A375 (cell line): ENCODE measurements around the gene GET3. TPM values are rescaled to one million over a fixed set of nuclear protein-coding genes. Genes with fewer than 3 reads are reported as not detected.
A peak's percentile ranks its signal among the peaks of the same experiment; 100 is the strongest.

Experiments
- small RNA-seq: library from RNA; depleted of rRNA; stranded (forward); fragments of <200 nt; gene quantifications from one replicate; pipeline ENCODE3, GENCODE V24; 2014
- total RNA-seq: library from RNA; depleted of rRNA; stranded (reverse); fragments of >200 nt; shearing (Covaris generic); gene quantifications from 2 replicates; pipeline ENCODE4 v1.2.3, GENCODE V29; 2014; rRNA removed

GET3 gene
- total RNA-seq = 128 and 132 TPM in 2 replicates

GRCh38 chr19:12736995-12737834 is at the start of gene GET3:
Gene GET3, plus strand, starts transcription at chr19:12737497. Its CDS starts 9 bp downstream, at chr19:12737506.

GRCh38 chr19:12696366-12697335 is 40.6 kb upstream of the GET3 start, which contains the start of gene FBXW9:
Gene FBXW9, minus strand, starts transcription at chr19:12696631. Its CDS starts 50 bp downstream, at chr19:12696581.

GRCh38 chr19:12723641-12724426 is 13.5 kb upstream of the GET3 start, which contains the start of gene TNPO2:
Gene TNPO2, minus strand, starts transcription at chr19:12723932. Its CDS starts 2,955 bp downstream, at chr19:12720977.

GRCh38 chr19:12751635-12752034 is 14.3 kb downstream of the GET3 start, which contains the start of gene BEST2:
Gene BEST2, plus strand, starts transcription at chr19:12751791. Its CDS starts 802 bp downstream, at chr19:12752593.

GRCh38 chr19:12774588-12775555 is 37.6 kb downstream of the GET3 start, which contains the start of gene HOOK2:
Gene HOOK2, minus strand, starts transcription at chr19:12775552. Its CDS starts 103 bp downstream, at chr19:12775449.

GRCh38 chr19:12791345-12792050 is 54.2 kb downstream of the GET3 start, which contains the start of gene JUNB:
Gene JUNB, plus strand, starts transcription at chr19:12791486. Its CDS starts 286 bp downstream, at chr19:12791772.

Small RNAs within 50 kb of the gene (small RNA-seq; reads per million reads assigned to genes)
- gene MIR5684 (not detected), gene SNORD41 (311 reads per million, percentile 98 among the genes with 10 or more reads in this experiment)

Other genes with a start within 250 kb of the GET3 start
- 3.4 TPM in 2 replicates for gene ZNF564, start 186.0 kb upstream of the GET3 start, total RNA-seq
- gene ZNF490, start 126.7 kb upstream of the GET3 start, total RNA-seq = 8.4 and 12.2 TPM in 2 replicates
- 12.5 and 16.3 TPM in 2 replicates for gene ZNF791, start 126.6 kb upstream of the GET3 start, total RNA-seq
- 50.7 and 54.4 TPM in 2 replicates for gene MAN2B1, start 70.8 kb upstream of the GET3 start, total RNA-seq
- 52.2 and 53.5 TPM in 2 replicates for gene WDR83, start 70.7 kb upstream of the GET3 start, total RNA-seq
- 193 and 202 TPM in 2 replicates for gene DHPS, start 55.6 kb upstream of the GET3 start, total RNA-seq
- gene GNG14, start 49.5 kb upstream of the GET3 start, total RNA-seq = 2.1 TPM in 1 of 2 replicates, not detected in the other
- 34.6 and 41.0 TPM in 2 replicates for gene FBXW9, start 40.9 kb upstream of the GET3 start, total RNA-seq
- 39.9 and 41.8 TPM in 2 replicates for gene TNPO2, start 13.6 kb upstream of the GET3 start, total RNA-seq
- gene TRIR, start 2.8 kb upstream of the GET3 start, total RNA-seq = 639 and 708 TPM in 2 replicates
- not detected in 2 replicates for gene BEST2, start 14.3 kb downstream of the GET3 start, total RNA-seq
- 21.1 and 25.3 TPM in 2 replicates for gene HOOK2, start 38.1 kb downstream of the GET3 start, total RNA-seq
- 171 and 236 TPM in 2 replicates for gene JUNB, start 54.0 kb downstream of the GET3 start, total RNA-seq
- gene PRDX2, start 64.3 kb downstream of the GET3 start, total RNA-seq = 319 and 370 TPM in 2 replicates
- not detected in 2 replicates for gene THSD8, start 64.6 kb downstream of the GET3 start, total RNA-seq
- 96.4 and 96.8 TPM in 2 replicates for gene RNASEH2A, start 69.1 kb downstream of the GET3 start, total RNA-seq
- gene RTBDN, start 97.1 kb downstream of the GET3 start, total RNA-seq = not detected in 2 replicates
- 0.45 and 2.2 TPM in 2 replicates for gene MAST1, start 101.0 kb downstream of the GET3 start, total RNA-seq
- 47.9 and 68.7 TPM in 2 replicates for gene DNASE2, start 144.0 kb downstream of the GET3 start, total RNA-seq
- not detected in 2 replicates for gene KLF1, start 149.7 kb downstream of the GET3 start, total RNA-seq
- 39.7 and 47.5 TPM in 2 replicates for gene GCDH, start 153.7 kb downstream of the GET3 start, total RNA-seq
- 2.4 and 3.1 TPM in 2 replicates for gene SYCE2, start 181.8 kb downstream of the GET3 start, total RNA-seq
- gene FARSA, start 196.2 kb downstream of the GET3 start, total RNA-seq = 283 and 317 TPM in 2 replicates
- gene CALR, start 201.1 kb downstream of the GET3 start, total RNA-seq = 882 and 923 TPM in 2 replicates
- 342 and 376 TPM in 2 replicates for gene RAD23A, start 208.4 kb downstream of the GET3 start, total RNA-seq
- 148 and 190 TPM in 2 replicates for gene GADD45GIP1, start 219.7 kb downstream of the GET3 start, total RNA-seq
- 0.38 TPM in 1 of 2 replicates, not detected in the other for gene DAND5, start 232.1 kb downstream of the GET3 start, total RNA-seq